Right ventricle myocardium inferior (tissue), 1 donor: ENCODE results near the gene ANKRD2. TPM values are rescaled to one million over a fixed set of nuclear protein-coding genes. Genes with fewer than 3 reads are reported as not detected.
A peak's percentile ranks its signal among the peaks of the same experiment; 100 is the strongest.
"Not testable (repeated sequence)": the region's sequence is repeated elsewhere in the genome, so short reads cannot be mapped to it uniquely, and the experiment has no call there.

Experiments
- ATAC-seq: fragments of 200-7000 bp; cut with Tn5 transposase; one replicate; pipeline ENCODE4 v1.9.1; 2020; ENCODE audit warnings: mild to moderate bottlenecking, moderate library complexity
- DNase-seq: peaks from one replicate; pipeline ENCODE4 v3.0.0; 2021; ENCODE audit errors: missing footprints
- intact Hi-C: fragments of 100-400 bp; cut with DNase I; formaldehyde crosslinking; loops from one replicate; pipeline ENCODE4 v1.11.0; 2022
- long read RNA-seq: library from polyadenylated mRNA; unstranded; transcript quantifications from one replicate; pipeline ENCODE4 v2.0.0, GENCODE V29; 2021
- total RNA-seq: library from RNA; stranded (reverse); fragmentation: NEBNext Ultra II Directional; extraction: Animal tissue kit (Norgen Biotek cat#: 25700); gene quantifications from one replicate; pipeline ENCODE4 v1.2.1, GENCODE V29; 2021
- donor health status: DM: no; HTN: yes; CAD: no; lungs with severe emphysema.

The ANKRD2 gene
- 418 TPM for total RNA-seq
- long read RNA-seq, transcript ANKRD2-202 (9 exons, 1,449 nt): major isoform, 101 of 128 reads
- long read RNA-seq, partial matches to known transcripts: 27 of 128 reads
- long read RNA-seq, other reads (novel, unspliced or antisense): 0 of 128 reads

- intact Hi-C loops: loop anchor here (1.0 kb wide), 1 partner anchor 40 kb away; no protein-coding TSS in a partner anchor
- peak; percentile 70 for ATAC-seq
Measured at GRCh38 chr10:97572214-97572989, at the start of gene ANKRD2. TSS of gene ANKRD2 (plus strand) at chr10:97572779. CDS start at chr10:97572789, 10 bp downstream.

GRCh38 chr10:97522937-97523336 is 49.6 kb upstream of the ANKRD2 start:
- intact Hi-C loops: no loop called here
- no peak for ATAC-seq
- no peak for DNase-seq

More at GRCh38 chr10:97572214-97572989, at the start of gene ANKRD2:
- DNase-seq: peak; percentile 85

DNA sequence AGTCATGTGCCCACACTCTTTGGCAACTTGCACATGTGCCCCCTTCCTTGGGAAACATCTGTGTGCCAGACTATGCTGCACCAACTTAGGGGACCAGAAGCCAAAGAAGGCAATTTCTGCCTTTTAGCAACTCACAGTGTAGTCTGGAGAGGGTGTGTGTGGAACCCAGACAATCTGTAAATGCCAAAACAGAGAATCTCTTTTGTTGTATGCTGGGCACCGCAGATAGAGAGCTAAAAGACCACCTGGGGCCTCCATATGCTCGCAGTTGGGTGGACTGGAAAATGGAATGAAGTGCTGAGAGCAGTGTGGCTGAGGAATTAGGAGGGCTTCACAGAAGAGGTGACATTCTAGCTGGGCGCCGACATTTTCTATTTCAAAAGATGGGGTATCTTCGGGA is 47.5 kb upstream of the ANKRD2 start:
- no peak for ATAC-seq
- no peak for DNase-seq
- intact Hi-C loops: no loop called here

GRCh38 chr10:97525683-97526110 is 46.9 kb upstream of the ANKRD2 start:
- intact Hi-C loops: no loop called here
- no peak for ATAC-seq
- DNase-seq: no peak

DNA sequence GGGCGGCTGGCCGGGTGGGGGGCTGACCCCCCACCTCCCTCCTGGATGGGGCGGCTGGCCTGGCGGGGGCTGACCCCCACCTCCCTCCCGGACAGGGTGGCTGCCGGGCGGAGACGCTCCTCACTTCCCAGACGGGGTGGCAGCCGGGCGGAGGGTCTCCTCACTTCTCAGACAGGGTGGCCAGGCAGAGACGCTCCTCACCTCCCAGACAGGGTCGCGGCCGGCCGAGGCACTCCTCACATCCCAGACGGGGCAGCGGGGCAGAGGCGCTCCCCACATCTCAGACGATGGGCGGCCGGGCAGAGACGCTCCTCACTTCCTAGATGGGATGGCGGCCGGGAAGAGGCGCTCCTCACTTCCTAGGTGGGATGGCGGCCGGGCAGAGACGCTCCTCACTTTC is 43.7 kb upstream of the ANKRD2 start:
- DNase-seq, intact Hi-C loops, ATAC-seq: not testable (repeated sequence)

GRCh38 chr10:97529685-97530465 is 42.7 kb upstream of the ANKRD2 start:
- intact Hi-C loops: no loop called here
- no peak for DNase-seq
- ATAC-seq: peak; percentile 31

- ATAC-seq: no peak
- intact Hi-C loops: no loop called here
- DNase-seq: no peak
Measured at GRCh38 chr10:97531401-97531986, 41.1 kb upstream of the ANKRD2 start.

- DNase-seq: no peak
- intact Hi-C loops: no loop called here
- no peak for ATAC-seq
Measured at GRCh38 chr10:97532935-97533671, 39.5 kb upstream of the ANKRD2 start.

GRCh38 chr10:97533888-97534287 is 38.7 kb upstream of the ANKRD2 start:
- ATAC-seq: no peak

GRCh38 chr10:97534746-97535367 is 37.7 kb upstream of the ANKRD2 start:
- DNase-seq: no peak
- intact Hi-C loops: no loop called here
- ATAC-seq: no peak

More at GRCh38 chr10:97533888-97534287, 38.7 kb upstream of the ANKRD2 start:
- no peak for DNase-seq
- intact Hi-C loops: no loop called here

DNA sequence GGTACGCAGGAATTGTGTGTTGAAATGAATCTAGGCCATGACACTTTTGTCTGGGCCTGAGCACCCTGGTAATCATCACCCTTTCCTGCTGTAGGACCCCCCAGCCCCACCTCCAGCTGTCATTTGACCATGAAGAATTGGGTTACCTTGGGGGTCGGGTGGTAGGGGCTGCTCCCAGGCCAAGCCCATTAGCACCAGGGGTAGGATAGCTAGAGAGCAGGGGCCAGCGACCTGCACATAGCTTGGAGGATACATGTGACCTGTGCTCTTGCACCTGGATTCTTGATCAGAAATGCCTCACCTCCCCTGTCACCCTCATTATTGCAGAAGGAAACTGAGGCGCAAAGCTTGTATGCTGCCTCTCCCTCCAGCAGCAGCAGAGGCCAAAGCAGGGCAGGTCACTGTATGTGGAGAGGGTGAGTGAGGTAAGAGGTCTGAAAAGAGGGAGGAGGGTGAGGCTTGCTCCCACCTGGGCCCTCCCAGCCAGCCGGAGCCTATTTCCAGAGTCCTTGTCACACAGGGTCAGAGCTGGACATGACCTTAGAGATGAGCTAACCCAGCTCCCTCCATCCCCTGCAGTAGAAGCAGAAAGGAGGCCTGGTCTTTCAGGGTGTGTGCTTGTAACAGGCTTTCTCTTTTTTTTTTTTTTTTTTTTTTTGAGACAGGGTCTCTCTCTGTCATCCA is 35.3 kb upstream of the ANKRD2 start:
- intact Hi-C loops: no loop called here
- DNase-seq (no peak), ATAC-seq (no peak)

DNA sequence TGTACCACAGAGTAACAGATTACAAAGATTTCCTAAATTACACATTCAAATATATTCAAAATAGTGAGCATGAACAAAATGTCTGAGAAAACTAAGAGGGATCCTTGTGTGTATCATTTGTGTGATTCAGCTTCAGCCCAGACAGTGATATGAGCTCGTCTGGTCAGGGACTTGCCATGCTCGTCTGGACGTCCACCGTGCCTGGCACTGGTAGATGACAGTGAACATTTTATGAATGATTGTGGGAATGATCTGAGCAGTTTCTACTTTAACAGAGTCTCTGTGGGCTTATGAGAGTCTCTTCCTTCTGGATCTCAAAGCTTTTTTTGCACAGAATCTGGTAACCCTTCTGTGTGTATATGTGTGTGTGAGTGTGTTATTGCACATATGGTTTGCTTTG is 34.2 kb upstream of the ANKRD2 start:
- ATAC-seq: no peak
- intact Hi-C loops: no loop called here

GRCh38 chr10:97538839-97539238 is 33.7 kb upstream of the ANKRD2 start:
- intact Hi-C loops: no loop called here

More for the DNA sequence above, 34.2 kb upstream of the ANKRD2 start:
- DNase-seq: no peak

GRCh38 chr10:97539523-97540200 is 32.9 kb upstream of the ANKRD2 start:
- ATAC-seq (peak; percentile 15), DNase-seq (no peak)
- intact Hi-C loops: no loop called here

More at GRCh38 chr10:97538839-97539238, 33.7 kb upstream of the ANKRD2 start:
- no peak for DNase-seq
- no peak for ATAC-seq

DNA sequence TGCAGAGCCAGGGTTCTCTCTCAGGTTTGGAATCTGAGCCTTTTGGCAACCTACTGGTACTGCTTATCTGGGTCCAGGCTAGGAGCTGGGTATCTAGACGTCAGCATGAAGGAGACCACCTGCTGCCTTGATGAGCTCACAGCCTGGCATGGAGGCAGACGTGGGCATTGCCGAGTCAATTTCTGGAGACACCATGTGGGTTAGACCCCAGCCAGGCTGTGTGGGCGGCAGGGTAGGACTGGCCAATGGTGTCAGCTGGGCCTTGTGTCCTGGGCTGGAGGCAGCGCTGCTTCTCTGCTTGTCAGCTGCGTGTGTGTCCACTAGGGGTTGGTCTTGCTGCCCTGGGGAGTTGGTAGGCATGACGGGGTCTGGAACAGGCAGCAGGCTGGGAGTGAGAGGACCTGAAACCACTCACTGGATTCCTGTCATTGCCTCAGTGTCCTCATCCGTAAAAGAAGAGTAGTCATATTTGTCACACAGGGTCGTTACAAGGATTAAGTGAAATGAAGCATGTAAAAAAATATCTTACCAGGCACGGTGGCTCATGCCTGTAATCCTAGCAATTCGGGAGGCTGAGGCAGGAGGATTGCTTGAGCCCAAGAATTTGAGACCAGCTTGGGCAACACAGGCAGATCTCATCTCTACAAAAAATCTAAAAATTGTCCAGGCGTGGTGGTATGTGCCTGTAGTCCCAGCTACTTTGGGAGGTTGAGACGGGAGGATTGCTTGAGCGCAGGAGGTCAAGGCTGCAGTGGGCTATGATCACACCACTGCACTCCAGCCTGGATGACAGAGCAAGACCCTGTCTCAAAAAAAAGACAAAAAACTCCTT is 31.7 kb upstream of the ANKRD2 start:
- DNase-seq (no peak), ATAC-seq (no peak)
- intact Hi-C loops: no loop called here
